ENCODE data around the gene CACNA1F. TPM values are rescaled to one million over a fixed set of nuclear protein-coding genes. Genes with fewer than 3 reads are reported as not detected.

The CACNA1F gene
- total RNA-seq, 1 donor: 0.31 TPM

- H3K9me3 ChIP-seq (ENCODE audit: low read depth, low read length): no peaks in the 10 kb centered on the region
- no peaks in the 10 kb centered on the region for H3K27me3 ChIP-seq (ENCODE audit: insufficient read depth, low read length)
- no peak overlapping the region for H3K4me3 ChIP-seq (ENCODE audit: low read length)
These were observed 6.2 kb downstream of the CACNA1F start for GRCh38 chrX:49226946-49227345.

GRCh38 chrX:49225858-49226257, 7.3 kb downstream of the CACNA1F start:
- Histone ChIP-seq H3K27me3 (ENCODE audit: insufficient read depth, low read length) (no peaks in the 10 kb centered on the region), H3K9me3 (ENCODE audit: low read depth, low read length) (no peaks in the 10 kb centered on the region)

More at GRCh38 chrX:49226946-49227345, 6.2 kb downstream of the CACNA1F start:
- peaks cover 14% of the 10 kb centered on the region for H3K4me1 ChIP-seq (ENCODE audit: insufficient read depth, low read length)

GRCh38 chrX:49221868-49222267, 11.3 kb downstream of the CACNA1F start:
- H3K4me1 ChIP-seq (ENCODE audit: insufficient read depth, low read length): no peaks in the 10 kb centered on the region
- H3K27me3 ChIP-seq (ENCODE audit: insufficient read depth, low read length): no peaks in the 10 kb centered on the region
- H3K4me3 ChIP-seq (ENCODE audit: low read length): no peak overlapping the region
- no peaks in the 10 kb centered on the region for H3K9me3 ChIP-seq (ENCODE audit: low read depth, low read length)

More at GRCh38 chrX:49225858-49226257, 7.3 kb downstream of the CACNA1F start:
- Histone ChIP-seq H3K4me3 (ENCODE audit: low read length) (no peak overlapping the region), H3K4me1 (ENCODE audit: insufficient read depth, low read length) (peaks cover 7% of the 10 kb centered on the region)

- H3K4me3 ChIP-seq (ENCODE audit: low read length): no peak overlapping the region
- no peaks in the 10 kb centered on the region for H3K9me3 ChIP-seq (ENCODE audit: low read depth, low read length)
- no peaks in the 10 kb centered on the region for H3K27me3 ChIP-seq (ENCODE audit: insufficient read depth, low read length)
- H3K4me1 ChIP-seq (ENCODE audit: insufficient read depth, low read length): no peaks in the 10 kb centered on the region
These were observed 13.0 kb downstream of the CACNA1F start for GRCh38 chrX:49220100-49220499.

GRCh38 chrX:49214996-49215526, 18.1 kb downstream of the CACNA1F start:
- H3K27me3 ChIP-seq (ENCODE audit: insufficient read depth, low read length): no peaks in the 10 kb centered on the region
- H3K9me3 ChIP-seq (ENCODE audit: low read depth, low read length): no peaks in the 10 kb centered on the region
- no peaks in the 10 kb centered on the region for H3K4me1 ChIP-seq (ENCODE audit: insufficient read depth, low read length)
- H3K4me3 ChIP-seq (ENCODE audit: low read length): no peak overlapping the region

GRCh38 chrX:49214416-49214815, 18.7 kb downstream of the CACNA1F start:
- no peak overlapping the region for H3K4me3 ChIP-seq (ENCODE audit: low read length)

GRCh38 chrX:49212861-49213260, 20.3 kb downstream of the CACNA1F start:
- Histone ChIP-seq H3K9me3 (ENCODE audit: low read depth, low read length) (no peaks in the 10 kb centered on the region), H3K4me3 (ENCODE audit: low read length) (no peak overlapping the region), H3K27me3 (ENCODE audit: insufficient read depth, low read length) (no peaks in the 10 kb centered on the region)

More at GRCh38 chrX:49214416-49214815, 18.7 kb downstream of the CACNA1F start:
- H3K9me3 ChIP-seq (ENCODE audit: low read depth, low read length): no peaks in the 10 kb centered on the region
- no peaks in the 10 kb centered on the region for H3K27me3 ChIP-seq (ENCODE audit: insufficient read depth, low read length)
- H3K4me1 ChIP-seq (ENCODE audit: insufficient read depth, low read length): no peaks in the 10 kb centered on the region

GRCh38 chrX:49212209-49212608, 20.9 kb downstream of the CACNA1F start:
- H3K4me1 ChIP-seq (ENCODE audit: insufficient read depth, low read length): no peaks in the 10 kb centered on the region
- no peaks in the 10 kb centered on the region for H3K9me3 ChIP-seq (ENCODE audit: low read depth, low read length)
- H3K27me3 ChIP-seq (ENCODE audit: insufficient read depth, low read length): no peaks in the 10 kb centered on the region
- H3K4me3 ChIP-seq (ENCODE audit: low read length): no peak overlapping the region

More at GRCh38 chrX:49212861-49213260, 20.3 kb downstream of the CACNA1F start:
- H3K4me1 ChIP-seq (ENCODE audit: insufficient read depth, low read length): no peaks in the 10 kb centered on the region

- Histone ChIP-seq H3K4me1 (ENCODE audit: insufficient read depth, low read length) (no peaks in the 10 kb centered on the region), H3K4me3 (ENCODE audit: low read length) (no peak overlapping the region), H3K27me3 (ENCODE audit: insufficient read depth, low read length) (no peaks in the 10 kb centered on the region), H3K9me3 (ENCODE audit: low read depth, low read length) (no peaks in the 10 kb centered on the region)
These were observed 22.1 kb downstream of the CACNA1F start for GRCh38 chrX:49211074-49211473.

- no peaks in the 10 kb centered on the region for H3K27me3 ChIP-seq (ENCODE audit: insufficient read depth, low read length)
- H3K4me3 ChIP-seq (ENCODE audit: low read length): no peak overlapping the region
These were observed 22.7 kb downstream of the CACNA1F start for GRCh38 chrX:49210406-49210805.

GRCh38 chrX:49209434-49210251, 23.5 kb downstream of the CACNA1F start:
- H3K4me1 ChIP-seq (ENCODE audit: insufficient read depth, low read length): no peaks in the 10 kb centered on the region
- no peak overlapping the region for H3K4me3 ChIP-seq (ENCODE audit: low read length)
- no peaks in the 10 kb centered on the region for H3K27me3 ChIP-seq (ENCODE audit: insufficient read depth, low read length)
- no peaks in the 10 kb centered on the region for H3K9me3 ChIP-seq (ENCODE audit: low read depth, low read length)

More at GRCh38 chrX:49210406-49210805, 22.7 kb downstream of the CACNA1F start:
- no peaks in the 10 kb centered on the region for H3K9me3 ChIP-seq (ENCODE audit: low read depth, low read length)
- H3K4me1 ChIP-seq (ENCODE audit: insufficient read depth, low read length): no peaks in the 10 kb centered on the region

- no peaks in the 10 kb centered on the region for H3K4me1 ChIP-seq (ENCODE audit: insufficient read depth, low read length)
- H3K27me3 ChIP-seq (ENCODE audit: insufficient read depth, low read length): no peaks in the 10 kb centered on the region
- H3K9me3 ChIP-seq (ENCODE audit: low read depth, low read length): no peaks in the 10 kb centered on the region
- no peak overlapping the region for H3K4me3 ChIP-seq (ENCODE audit: low read length)
These were observed 24.7 kb downstream of the CACNA1F start for GRCh38 chrX:49208399-49208798.

- Histone ChIP-seq H3K4me3 (ENCODE audit: low read length) (no peak overlapping the region), H3K27me3 (ENCODE audit: insufficient read depth, low read length) (no peaks in the 10 kb centered on the region)
These were observed 26.6 kb downstream of the CACNA1F start for GRCh38 chrX:49206543-49206942.

GRCh38 chrX:49205443-49205842, 27.7 kb downstream of the CACNA1F start:
- Histone ChIP-seq H3K4me3 (ENCODE audit: low read length) (no peak overlapping the region), H3K27me3 (ENCODE audit: insufficient read depth, low read length) (no peaks in the 10 kb centered on the region), H3K4me1 (ENCODE audit: insufficient read depth, low read length) (peaks cover 3% of the 10 kb centered on the region), H3K9me3 (ENCODE audit: low read depth, low read length) (no peaks in the 10 kb centered on the region)

More at GRCh38 chrX:49206543-49206942, 26.6 kb downstream of the CACNA1F start:
- no peaks in the 10 kb centered on the region for H3K9me3 ChIP-seq (ENCODE audit: low read depth, low read length)
- H3K4me1 ChIP-seq (ENCODE audit: insufficient read depth, low read length): no peaks in the 10 kb centered on the region

GRCh38 chrX:49204709-49205108, 28.4 kb downstream of the CACNA1F start:
- Histone ChIP-seq H3K9me3 (ENCODE audit: low read depth, low read length) (no peaks in the 10 kb centered on the region), H3K4me3 (ENCODE audit: low read length) (no peak overlapping the region), H3K4me1 (ENCODE audit: insufficient read depth, low read length) (peaks cover 6% of the 10 kb centered on the region), H3K27me3 (ENCODE audit: insufficient read depth, low read length) (no peaks in the 10 kb centered on the region)

Data from mononuclear cell (primary cell).